Measurements from ENCODE around the gene C10orf53.

GRCh38 chr10:49709934-49710333 lies 30.5 kb downstream of the C10orf53 start:
- no peak for TF ChIP-seq CTCF (conservative IDR thresholded peaks at IDR 0.05; ENCODE audit: low read depth, low read length)
- no peak for TF ChIP-seq SMC3 (IDR thresholded peaks at IDR 0.05; ENCODE audit: low read depth, low read length)
- TF ChIP-seq RCOR1 (IDR thresholded peaks at IDR 0.05; ENCODE audit: insufficient replicate concordance, low read length), result no peak

Data from IMR-90 (cell line).